Measurements from ENCODE around the gene LRP5. TPM values are rescaled to one million over a fixed set of nuclear protein-coding genes. Genes with fewer than 3 reads are reported as not detected.
"Not testable (repeated sequence)": the region's sequence is repeated elsewhere in the genome, so short reads cannot be mapped to it uniquely, and the experiment has no call there.

Gene LRP5
- total RNA-seq, 4 donors from 2014 or later = 45.8 to 75.5 (median 54.3) TPM

DNA sequence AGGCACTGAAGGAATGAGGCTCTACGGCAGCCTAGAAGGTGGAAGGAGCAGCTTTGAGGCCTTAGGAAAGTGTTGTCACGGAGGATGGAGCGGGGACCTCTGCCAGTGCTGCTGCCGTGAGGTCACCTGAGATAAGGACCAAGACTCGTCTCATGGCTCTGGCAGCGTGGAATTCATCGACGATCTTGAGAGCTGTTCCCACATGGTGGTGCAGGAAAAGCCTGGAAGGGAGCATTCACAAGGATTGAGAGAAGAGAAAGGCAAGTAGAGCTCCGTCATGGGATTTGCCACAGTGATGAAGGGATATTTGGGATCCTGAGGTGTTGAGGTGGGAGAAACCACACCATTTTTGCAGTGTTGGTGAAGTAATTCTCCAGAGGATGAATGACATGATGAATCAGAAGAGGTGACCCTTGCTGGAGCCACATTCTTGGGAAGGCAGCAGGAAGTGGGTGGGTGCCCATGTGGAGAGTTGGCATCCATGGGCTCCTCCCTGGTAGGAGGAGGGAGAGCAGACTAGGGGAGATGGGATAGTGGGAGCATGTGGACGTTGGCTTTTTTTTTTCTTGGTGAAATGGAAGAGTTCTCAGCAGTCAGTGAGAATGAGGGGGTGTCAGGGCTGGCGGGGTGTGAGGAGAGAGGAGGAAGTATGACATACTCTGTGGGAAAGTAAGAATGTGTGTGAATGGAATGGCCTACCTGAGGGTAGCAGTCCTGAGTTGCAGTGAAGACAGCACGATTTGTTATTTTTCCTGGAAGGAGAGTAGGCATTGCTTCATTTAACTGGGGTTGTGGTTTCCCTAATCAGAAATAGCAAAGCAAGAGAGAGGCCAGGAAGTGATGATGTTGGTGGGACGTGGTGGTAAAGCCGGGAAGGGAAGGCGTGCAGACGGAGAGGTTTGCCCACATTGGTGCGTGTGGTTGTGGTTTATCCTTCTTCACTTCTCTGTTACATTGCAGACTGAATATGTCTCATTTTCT, 159.3 kb downstream of the LRP5 start:
- Histone ChIP-seq H3K4me1 (peaks cover 64 to 72% of the 10 kb centered on the region in 2 donors), H3K9me3 (no peaks in the 10 kb centered on the region)
- DNase-seq = no peak

DNA sequence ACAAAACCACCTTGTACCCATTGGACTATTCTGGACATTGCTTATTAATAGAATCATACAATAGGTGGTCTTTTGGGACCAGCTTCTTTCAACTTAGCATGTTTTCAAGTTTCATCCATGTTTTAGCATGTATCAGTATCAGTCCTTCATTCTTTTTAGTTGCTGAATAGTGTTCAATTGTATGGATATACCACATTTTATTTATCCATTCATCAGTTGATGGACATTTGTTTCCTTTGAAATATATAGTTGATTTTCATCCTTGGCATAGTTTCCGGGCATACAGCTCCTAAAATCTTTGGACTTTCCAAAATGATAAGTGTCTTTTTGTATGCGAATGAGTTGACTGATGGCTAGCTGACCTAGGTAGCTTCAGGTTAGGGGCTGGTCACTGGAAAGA, 160.4 kb downstream of the LRP5 start:
- WGBS, 2 donors = 94 to 99% methylated on average over 2 of the region's 2 CpGs
- H3K4me1 ChIP-seq = peaks cover 63 to 76% of the 10 kb centered on the region in 2 donors

More for the DNA sequence above, 159.3 kb downstream of the LRP5 start:
- WGBS, 2 donors = 75 to 80% methylated on average over 17 of the region's 17 CpGs
- Histone ChIP-seq H3K27me3 (no peaks in the 10 kb centered on the region), H3K27ac (no peak overlapping the region), H3K36me3 (no peaks in the 10 kb centered on the region), H3K4me3 (replicated peaks in 1 of 3) (no peak overlapping the region)
- intact Hi-C loops (cut with DNase I) = no loop called here
- TF ChIP-seq POLR2A (IDR thresholded peaks at IDR 0.05) = no peak
- TF ChIP-seq, protein P1, sequence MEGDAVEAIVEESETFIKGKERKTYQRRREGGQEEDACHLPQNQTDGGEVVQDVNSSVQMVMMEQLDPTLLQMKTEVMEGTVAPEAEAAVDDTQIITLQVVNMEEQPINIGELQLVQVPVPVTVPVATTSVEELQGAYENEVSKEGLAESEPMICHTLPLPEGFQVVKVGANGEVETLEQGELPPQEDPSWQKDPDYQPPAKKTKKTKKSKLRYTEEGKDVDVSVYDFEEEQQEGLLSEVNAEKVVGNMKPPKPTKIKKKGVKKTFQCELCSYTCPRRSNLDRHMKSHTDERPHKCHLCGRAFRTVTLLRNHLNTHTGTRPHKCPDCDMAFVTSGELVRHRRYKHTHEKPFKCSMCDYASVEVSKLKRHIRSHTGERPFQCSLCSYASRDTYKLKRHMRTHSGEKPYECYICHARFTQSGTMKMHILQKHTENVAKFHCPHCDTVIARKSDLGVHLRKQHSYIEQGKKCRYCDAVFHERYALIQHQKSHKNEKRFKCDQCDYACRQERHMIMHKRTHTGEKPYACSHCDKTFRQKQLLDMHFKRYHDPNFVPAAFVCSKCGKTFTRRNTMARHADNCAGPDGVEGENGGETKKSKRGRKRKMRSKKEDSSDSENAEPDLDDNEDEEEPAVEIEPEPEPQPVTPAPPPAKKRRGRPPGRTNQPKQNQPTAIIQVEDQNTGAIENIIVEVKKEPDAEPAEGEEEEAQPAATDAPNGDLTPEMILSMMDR (IDR thresholded peaks at IDR 0.05) = no peak

DNA sequence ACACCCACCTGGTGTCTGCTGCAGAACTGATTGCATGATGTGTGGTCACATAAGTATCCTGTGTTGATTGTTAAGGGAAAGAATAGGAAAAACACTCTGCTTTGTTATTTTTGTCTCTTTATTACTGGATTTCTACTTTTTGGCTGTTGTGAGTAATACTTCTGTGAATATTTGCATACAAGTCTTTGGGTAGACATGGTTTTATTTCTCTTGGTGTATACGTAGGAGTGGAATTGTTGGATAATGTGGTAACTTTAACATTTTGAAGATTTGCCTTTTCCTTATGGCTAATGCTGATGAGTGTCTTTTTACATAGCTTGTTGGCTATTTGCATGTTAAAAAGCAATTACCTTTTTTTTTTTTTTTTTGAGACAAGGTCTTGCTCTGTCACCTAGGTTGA, 161.3 kb downstream of the LRP5 start:
- Histone ChIP-seq H3K4me1 (peaks cover 54 to 67% of the 10 kb centered on the region in 2 donors), H3K27me3 (no peaks in the 10 kb centered on the region), H3K27ac (peak overlapping the region; percentile 56 to 70 (median 69)), H3K4me3 (replicated peaks in 1 of 3) (no peak overlapping the region), H3K36me3 (no peaks in the 10 kb centered on the region), H3K9me3 (no peaks in the 10 kb centered on the region)
- intact Hi-C loops (cut with DNase I) = no loop called here
- no peak for DNase-seq
- WGBS, 2 donors = 84 to 89% methylated on average over 1 of the region's 1 CpG
- no peak for TF ChIP-seq POLR2A (IDR thresholded peaks at IDR 0.05)
- TF ChIP-seq, protein P1 (IDR thresholded peaks at IDR 0.05) = no peak

More for the DNA sequence above, 160.4 kb downstream of the LRP5 start:
- intact Hi-C loops (cut with DNase I) = no loop called here
- TF ChIP-seq POLR2A (IDR thresholded peaks at IDR 0.05) = no peak
- TF ChIP-seq, protein P1 (IDR thresholded peaks at IDR 0.05) = no peak
- H3K36me3 ChIP-seq = no peaks in the 10 kb centered on the region
- H3K27ac ChIP-seq = peak overlapping the region in 2 of 3 donors; percentile 56 to 70
- no peak for DNase-seq
- H3K27me3 ChIP-seq = no peaks in the 10 kb centered on the region
- H3K4me3 ChIP-seq (replicated peaks in 1 of 3) = no peak overlapping the region
- H3K9me3 ChIP-seq = no peaks in the 10 kb centered on the region

DNA sequence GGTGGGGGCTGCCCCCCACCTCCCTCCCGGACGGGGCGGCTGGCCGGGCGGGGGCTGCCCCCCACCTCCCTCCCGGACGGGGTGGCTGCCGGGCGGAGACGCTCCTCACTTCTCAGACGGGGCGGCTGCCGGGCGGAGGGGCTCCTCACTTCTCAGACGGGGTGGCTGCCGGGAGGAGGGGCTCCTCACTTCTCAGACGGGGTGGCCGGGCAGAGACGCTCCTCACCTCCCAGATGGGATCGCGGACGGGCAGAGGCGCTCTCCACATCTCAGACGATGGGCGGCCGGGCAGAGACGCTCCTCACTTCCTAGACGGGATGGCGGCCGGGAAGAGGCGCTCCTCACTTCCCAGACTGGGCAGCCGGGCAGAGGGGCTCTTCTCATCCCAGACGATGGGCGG, 163.2 kb downstream of the LRP5 start:
- H3K4me1 ChIP-seq = peaks cover 47 to 59% of the 10 kb centered on the region in 2 donors
- WGBS, 2 donors = 85% methylated on average over 8 of the region's 34 CpGs; no CpG with 5 or more reads in 1 of the 2 donors

DNA sequence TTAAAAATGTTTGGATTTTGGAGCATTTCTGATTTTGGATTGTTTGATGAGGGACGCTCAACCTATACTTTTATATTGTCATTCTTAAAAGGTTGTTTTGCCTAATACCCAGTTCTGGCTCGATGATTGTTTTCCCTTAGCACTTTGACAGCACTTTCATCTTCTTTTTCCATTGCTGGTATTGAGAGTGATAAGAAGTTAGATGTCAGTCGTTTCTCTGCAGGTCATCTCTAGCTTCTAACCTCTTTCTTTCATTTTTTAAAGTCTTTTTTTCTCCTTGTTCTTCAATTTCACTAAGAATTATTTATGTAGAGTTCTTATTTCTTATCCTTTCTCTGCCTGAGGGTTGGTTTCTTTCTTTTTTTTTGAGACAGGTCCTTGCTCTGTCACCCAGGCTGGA, 167.0 kb downstream of the LRP5 start:
- no peak for TF ChIP-seq POLR2A (IDR thresholded peaks at IDR 0.05)
- TF ChIP-seq, protein P1 (IDR thresholded peaks at IDR 0.05) = no peak
- Histone ChIP-seq H3K4me1 (peaks cover 36 to 45% of the 10 kb centered on the region in 2 donors), H3K4me3 (replicated peaks in 1 of 3) (no peak overlapping the region), H3K9me3 (no peaks in the 10 kb centered on the region), H3K27ac (no peak overlapping the region), H3K27me3 (no peaks in the 10 kb centered on the region), H3K36me3 (no peaks in the 10 kb centered on the region)
- DNase-seq = no peak
- intact Hi-C loops (cut with DNase I) = no loop called here
- WGBS, 2 donors = 85 to 87% methylated on average over 3 of the region's 3 CpGs

More for the DNA sequence above, 163.2 kb downstream of the LRP5 start:
- H3K36me3 ChIP-seq; DNase-seq; H3K27me3 ChIP-seq; H3K9me3 ChIP-seq; intact Hi-C loops (cut with DNase I); H3K4me3 ChIP-seq (replicated peaks in 1 of 3); H3K27ac ChIP-seq: not testable (repeated sequence)

Measured in thyroid gland (tissue), 4 donors.